PFSK-1 (cell line): Measurements from ENCODE around the gene PDZD7.

ENCODE experiments used
- FOXP2 ChIP-seq: optimal IDR thresholded peaks from 2 replicates; pipeline ENCODE3; 2011; ENCODE audit warnings: borderline replicate concordance, control low read depth, inconsistent platforms; ENCODE audit not compliant: insufficient read depth; ENCODE audit errors: extremely low read length, extremely low read depth
- POLR2AphosphoS5 ChIP-seq: IDR thresholded peaks from 2 replicates; pipeline ENCODE4 v1.6.1; 2012; ENCODE audit warnings: low read depth, mild to moderate bottlenecking, control low read depth, low read length, moderate library complexity
- SIN3A ChIP-seq: IDR thresholded peaks from 2 replicates; pipeline ENCODE4 v1.6.1; 2012; ENCODE audit warnings: mild to moderate bottlenecking, low read length, moderate library complexity, borderline replicate concordance; ENCODE audit not compliant: insufficient read depth
- TAF1 ChIP-seq: IDR thresholded peaks from 2 replicates; pipeline ENCODE4 v1.6.1; 2012; ENCODE audit warnings: low read length, control low read depth, borderline replicate concordance; ENCODE audit not compliant: insufficient read depth
- TF ChIP-seq, protein P1 (sequence below), 2 experiments: IDR thresholded peaks; 2 replicates each; pipeline versions ENCODE4 v1.6.1 to v1.8.0; 2011 to 2012; ENCODE audit warnings: low read depth in 2 of 2, low read length in 2 of 2, control low read depth in 1 of 2, inconsistent platforms in 1 of 2, mild to moderate bottlenecking in 1 of 2, moderate library complexity in 1 of 2; ENCODE audit not compliant: insufficient read depth in 1 of 2

GRCh38 chr10:101016814-101017213, 14.1 kb downstream of the PDZD7 start:
- TF ChIP-seq POLR2AphosphoS5 (no peak), TAF1 (no peak), SIN3A (no peak), FOXP2 (no peak)
- TF ChIP-seq, protein P1, sequence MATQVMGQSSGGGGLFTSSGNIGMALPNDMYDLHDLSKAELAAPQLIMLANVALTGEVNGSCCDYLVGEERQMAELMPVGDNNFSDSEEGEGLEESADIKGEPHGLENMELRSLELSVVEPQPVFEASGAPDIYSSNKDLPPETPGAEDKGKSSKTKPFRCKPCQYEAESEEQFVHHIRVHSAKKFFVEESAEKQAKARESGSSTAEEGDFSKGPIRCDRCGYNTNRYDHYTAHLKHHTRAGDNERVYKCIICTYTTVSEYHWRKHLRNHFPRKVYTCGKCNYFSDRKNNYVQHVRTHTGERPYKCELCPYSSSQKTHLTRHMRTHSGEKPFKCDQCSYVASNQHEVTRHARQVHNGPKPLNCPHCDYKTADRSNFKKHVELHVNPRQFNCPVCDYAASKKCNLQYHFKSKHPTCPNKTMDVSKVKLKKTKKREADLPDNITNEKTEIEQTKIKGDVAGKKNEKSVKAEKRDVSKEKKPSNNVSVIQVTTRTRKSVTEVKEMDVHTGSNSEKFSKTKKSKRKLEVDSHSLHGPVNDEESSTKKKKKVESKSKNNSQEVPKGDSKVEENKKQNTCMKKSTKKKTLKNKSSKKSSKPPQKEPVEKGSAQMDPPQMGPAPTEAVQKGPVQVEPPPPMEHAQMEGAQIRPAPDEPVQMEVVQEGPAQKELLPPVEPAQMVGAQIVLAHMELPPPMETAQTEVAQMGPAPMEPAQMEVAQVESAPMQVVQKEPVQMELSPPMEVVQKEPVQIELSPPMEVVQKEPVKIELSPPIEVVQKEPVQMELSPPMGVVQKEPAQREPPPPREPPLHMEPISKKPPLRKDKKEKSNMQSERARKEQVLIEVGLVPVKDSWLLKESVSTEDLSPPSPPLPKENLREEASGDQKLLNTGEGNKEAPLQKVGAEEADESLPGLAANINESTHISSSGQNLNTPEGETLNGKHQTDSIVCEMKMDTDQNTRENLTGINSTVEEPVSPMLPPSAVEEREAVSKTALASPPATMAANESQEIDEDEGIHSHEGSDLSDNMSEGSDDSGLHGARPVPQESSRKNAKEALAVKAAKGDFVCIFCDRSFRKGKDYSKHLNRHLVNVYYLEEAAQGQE (IDR thresholded peaks at IDR 0.05; ENCODE audit: insufficient read depth in 1 of 2, low read depth in 2 of 2, low read length in 2 of 2): no peak
